ACHN (cell line): ENCODE data around the gene IQSEC3.
A peak's percentile ranks its signal among the peaks of the same experiment; 100 is the strongest.

Source experiments
- DNase-seq: peaks from one replicate; pipeline ENCODE4 v3.0.0-alpha.2; 2015
- in situ Hi-C: cut with HindIII; loops from 2 replicates; pipeline ENCODE4 v1.10.0; 2017; ENCODE audit warnings: low sequenced_read_pairs, low pct_ligation_motif_present, low pct_unique_long_range_greater_than_20kb

The IQSEC3 gene

GRCh38 chr12:201361-201760 is 134.8 kb downstream of the IQSEC3 start:
- DNase-seq: no peak
- in situ Hi-C loops: no loop called here

GRCh38 chr12:202081-202731 is 135.6 kb downstream of the IQSEC3 start:
- DNase-seq: no peak
- in situ Hi-C loops: no loop called here

- in situ Hi-C loops: no loop called here
Observed at GRCh38 chr12:203074-203461, 136.5 kb downstream of the IQSEC3 start.

GRCh38 chr12:203462-204260 is 137.1 kb downstream of the IQSEC3 start:
- no peak for DNase-seq
- in situ Hi-C loops: no loop called here

More at GRCh38 chr12:203074-203461, 136.5 kb downstream of the IQSEC3 start:
- DNase-seq: no peak

GRCh38 chr12:204261-204678 is 137.7 kb downstream of the IQSEC3 start:
- DNase-seq: no peak
- in situ Hi-C loops: no loop called here

GRCh38 chr12:205026-205425 is 138.5 kb downstream of the IQSEC3 start:
- DNase-seq: no peak
- in situ Hi-C loops: no loop called here

GRCh38 chr12:206746-207440 is 140.3 kb downstream of the IQSEC3 start:
- in situ Hi-C loops: no loop called here
- no peak for DNase-seq

- in situ Hi-C loops: no loop called here
- no peak for DNase-seq
Observed at GRCh38 chr12:207804-208203, 141.2 kb downstream of the IQSEC3 start.

- in situ Hi-C loops: no loop called here
- no peak for DNase-seq
Observed at GRCh38 chr12:208813-209212, 142.2 kb downstream of the IQSEC3 start.

GRCh38 chr12:209246-209645 is 142.7 kb downstream of the IQSEC3 start:
- DNase-seq: no peak
- in situ Hi-C loops: no loop called here

GRCh38 chr12:209851-210250 is 143.3 kb downstream of the IQSEC3 start:
- DNase-seq: no peak
- in situ Hi-C loops: no loop called here

GRCh38 chr12:210277-211141 is 143.9 kb downstream of the IQSEC3 start:
- in situ Hi-C loops: no loop called here
- DNase-seq: no peak

GRCh38 chr12:211142-211465 is 144.5 kb downstream of the IQSEC3 start:
- DNase-seq: no peak
- in situ Hi-C loops: no loop called here

- DNase-seq: no peak
- in situ Hi-C loops: no loop called here
Observed at GRCh38 chr12:211639-212414, 145.3 kb downstream of the IQSEC3 start.

GRCh38 chr12:212415-212714 is 145.8 kb downstream of the IQSEC3 start:
- in situ Hi-C loops: no loop called here
- DNase-seq: no peak

- in situ Hi-C loops: no loop called here
- DNase-seq: peak; percentile 16
Observed at GRCh38 chr12:212715-213526, 146.4 kb downstream of the IQSEC3 start.

GRCh38 chr12:213527-213932 is 147.0 kb downstream of the IQSEC3 start:
- no peak for DNase-seq
- in situ Hi-C loops: no loop called here
